Activated CD4-positive, alpha-beta T cell treated with anti-CD3 and anti-CD28 coated beads, Interleukin-2, amount 50 U/mL, for 16 hours (primary cell): ENCODE results near the gene TMEM175.

Source experiments
- DNase-seq: peaks from one replicate; pipeline ENCODE4 v3.0.0-alpha.2; 2020

Gene TMEM175, protein sequence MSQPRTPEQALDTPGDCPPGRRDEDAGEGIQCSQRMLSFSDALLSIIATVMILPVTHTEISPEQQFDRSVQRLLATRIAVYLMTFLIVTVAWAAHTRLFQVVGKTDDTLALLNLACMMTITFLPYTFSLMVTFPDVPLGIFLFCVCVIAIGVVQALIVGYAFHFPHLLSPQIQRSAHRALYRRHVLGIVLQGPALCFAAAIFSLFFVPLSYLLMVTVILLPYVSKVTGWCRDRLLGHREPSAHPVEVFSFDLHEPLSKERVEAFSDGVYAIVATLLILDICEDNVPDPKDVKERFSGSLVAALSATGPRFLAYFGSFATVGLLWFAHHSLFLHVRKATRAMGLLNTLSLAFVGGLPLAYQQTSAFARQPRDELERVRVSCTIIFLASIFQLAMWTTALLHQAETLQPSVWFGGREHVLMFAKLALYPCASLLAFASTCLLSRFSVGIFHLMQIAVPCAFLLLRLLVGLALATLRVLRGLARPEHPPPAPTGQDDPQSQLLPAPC

DNA sequence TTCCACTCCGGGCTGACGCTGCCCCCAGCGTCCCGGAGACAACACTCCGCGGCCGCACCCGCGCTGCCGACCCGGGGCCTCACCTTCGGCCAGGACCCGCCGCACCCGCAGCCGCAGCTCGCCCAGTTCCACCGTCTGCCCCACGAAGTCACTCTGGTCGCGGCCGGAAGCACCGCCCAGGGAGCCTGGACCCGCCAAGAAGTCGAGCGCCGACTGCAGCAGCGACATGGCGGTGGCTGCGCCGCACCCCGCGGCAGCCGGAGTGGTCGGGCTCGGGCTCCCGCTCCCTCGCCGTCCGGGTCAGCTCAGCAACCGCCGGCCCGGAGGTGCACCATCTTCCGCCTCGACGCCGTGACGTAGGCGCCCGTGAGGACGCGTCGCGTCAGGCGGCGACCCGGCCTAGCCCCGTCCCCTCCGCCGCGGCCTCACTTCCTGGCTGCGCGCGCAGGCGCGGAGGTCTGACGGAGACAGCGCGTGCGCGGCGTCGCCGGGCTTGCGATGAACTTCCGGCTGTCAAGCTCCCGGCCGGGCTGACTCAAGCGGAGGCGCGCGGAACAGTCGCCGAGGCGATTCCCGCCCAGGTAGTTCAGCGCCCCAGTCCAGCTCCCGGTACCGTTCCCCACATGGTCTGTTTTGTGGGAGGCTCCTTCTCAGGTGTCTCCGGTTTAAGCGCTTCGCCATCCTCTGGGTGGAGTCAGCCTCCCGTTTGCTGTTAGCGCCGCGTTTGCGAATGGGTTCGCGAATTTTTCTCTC is at the start of gene TMEM175, which contains the start of gene GAK:
TMEM175 (plus strand) TSS at position 501 of the 753 bp plus-strand sequence. CDS start 15,280 bp downstream, outside the sequence.
GAK (minus strand) TSS at position 357 of the 753 bp plus-strand sequence; CDS start at position 228, 129 bp downstream.
- DNase-seq = peak; percentile 97

DNA sequence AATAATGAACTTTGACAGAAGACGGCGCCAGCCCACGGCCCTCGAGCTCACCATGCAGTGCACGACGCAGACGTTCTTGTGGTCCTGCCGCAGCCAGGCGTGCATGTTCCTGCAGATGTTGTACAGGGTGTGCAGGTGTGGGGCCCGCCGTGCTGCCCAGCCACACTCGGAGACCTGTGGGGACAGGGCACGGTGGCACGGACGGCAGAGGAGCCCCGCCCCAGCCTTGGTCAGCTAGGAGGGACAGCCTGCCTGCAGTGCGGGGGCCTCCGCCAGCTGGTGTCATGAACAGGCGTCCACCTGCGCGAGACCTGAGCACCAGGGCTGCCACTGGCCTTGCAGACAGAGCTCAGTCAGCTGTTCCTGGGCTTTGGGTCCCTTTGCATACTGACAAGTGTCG is 49.6 kb upstream of the TMEM175 start:
- no peak for DNase-seq

DNA sequence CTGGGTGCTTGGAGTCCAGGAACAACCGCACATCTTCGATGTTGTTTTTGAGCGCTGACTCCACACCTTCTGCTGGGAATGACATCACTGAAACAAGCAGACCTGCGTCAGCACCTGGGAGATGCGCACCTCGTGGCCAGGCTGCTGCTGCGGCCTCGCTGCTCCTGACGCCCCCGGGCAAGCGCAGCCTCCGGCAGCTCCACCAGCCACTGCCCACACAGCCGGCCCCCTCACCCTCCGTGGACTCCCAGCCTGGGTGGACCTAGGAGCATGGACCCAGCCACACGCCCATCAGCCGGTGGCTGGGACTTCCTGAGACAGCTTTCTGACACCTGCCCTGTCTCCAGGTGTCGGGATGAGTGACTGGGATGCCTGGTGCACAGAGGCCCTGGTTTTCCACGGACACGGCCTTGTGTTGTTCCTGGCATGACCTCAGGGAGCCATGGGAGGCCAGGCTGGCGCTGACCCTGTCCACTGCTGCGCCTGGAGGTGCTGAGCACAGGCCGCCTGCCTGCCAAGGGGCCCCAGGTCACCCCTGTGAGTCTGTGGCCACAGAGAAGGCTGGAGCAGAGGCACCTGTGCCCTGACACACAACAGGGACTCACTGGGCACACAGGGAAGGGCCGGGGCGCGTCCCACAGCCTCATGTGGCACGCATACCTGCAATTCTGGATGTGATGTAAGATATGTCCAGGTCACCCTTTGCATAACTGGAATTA is 48.7 kb upstream of the TMEM175 start:
- DNase-seq = no peak

- DNase-seq = no peak
These were observed 48.0 kb upstream of the TMEM175 start for GRCh38 chr4:884259-884658.

- DNase-seq = no peak
These were observed 47.4 kb upstream of the TMEM175 start for GRCh38 chr4:884896-885295.

DNA sequence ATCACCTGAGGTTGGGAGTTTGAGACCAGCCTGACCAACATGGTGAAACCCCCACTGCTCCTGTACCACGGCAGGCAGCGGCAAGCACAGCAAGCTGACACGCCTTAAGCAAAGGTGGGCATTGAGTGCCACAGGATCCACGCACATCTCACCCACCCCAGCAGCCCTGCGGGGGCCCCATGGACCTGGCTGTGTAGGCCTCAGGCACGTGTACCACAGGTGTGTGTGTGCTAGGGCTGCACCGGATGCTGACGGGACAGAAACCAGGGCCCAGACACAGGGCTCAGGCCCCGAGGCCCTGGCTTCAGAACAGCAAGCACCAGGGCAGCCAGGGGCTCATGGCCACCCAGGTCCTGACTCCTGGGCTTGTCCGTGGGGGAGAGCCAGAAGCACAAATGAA is 46.9 kb upstream of the TMEM175 start:
- no peak for DNase-seq

- DNase-seq = no peak
These were observed 46.0 kb upstream of the TMEM175 start for GRCh38 chr4:886244-886643.

GRCh38 chr4:887034-887763 is 45.1 kb upstream of the TMEM175 start:
- DNase-seq = no peak

- DNase-seq = no peak
These were observed 44.2 kb upstream of the TMEM175 start for GRCh38 chr4:888029-888428.

DNA sequence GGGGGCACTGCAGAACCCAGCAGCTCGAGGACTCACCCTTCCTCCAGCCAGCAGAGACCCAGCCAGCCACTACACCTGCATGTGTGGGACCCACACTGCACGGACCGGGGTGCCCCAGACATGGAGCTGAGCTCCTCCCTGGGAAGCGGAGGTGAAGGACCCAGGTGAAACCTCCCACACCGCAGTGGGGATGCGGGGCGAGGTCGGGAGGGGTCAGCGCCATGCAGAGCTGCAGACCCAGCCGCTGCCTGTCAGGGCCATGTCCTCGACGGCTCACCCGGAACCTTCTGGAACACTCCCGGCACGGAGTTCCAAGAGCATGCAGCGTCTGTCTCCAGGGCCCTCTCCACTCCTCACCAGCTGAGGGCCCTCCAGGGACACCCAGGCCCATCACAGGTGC is 42.7 kb upstream of the TMEM175 start:
- DNase-seq = no peak

GRCh38 chr4:890036-890695 is 42.1 kb upstream of the TMEM175 start:
- no peak for DNase-seq

- no peak for DNase-seq
These were observed 40.5 kb upstream of the TMEM175 start for GRCh38 chr4:891747-892146.

- no peak for DNase-seq
These were observed 39.5 kb upstream of the TMEM175 start for GRCh38 chr4:892780-893179.

DNA sequence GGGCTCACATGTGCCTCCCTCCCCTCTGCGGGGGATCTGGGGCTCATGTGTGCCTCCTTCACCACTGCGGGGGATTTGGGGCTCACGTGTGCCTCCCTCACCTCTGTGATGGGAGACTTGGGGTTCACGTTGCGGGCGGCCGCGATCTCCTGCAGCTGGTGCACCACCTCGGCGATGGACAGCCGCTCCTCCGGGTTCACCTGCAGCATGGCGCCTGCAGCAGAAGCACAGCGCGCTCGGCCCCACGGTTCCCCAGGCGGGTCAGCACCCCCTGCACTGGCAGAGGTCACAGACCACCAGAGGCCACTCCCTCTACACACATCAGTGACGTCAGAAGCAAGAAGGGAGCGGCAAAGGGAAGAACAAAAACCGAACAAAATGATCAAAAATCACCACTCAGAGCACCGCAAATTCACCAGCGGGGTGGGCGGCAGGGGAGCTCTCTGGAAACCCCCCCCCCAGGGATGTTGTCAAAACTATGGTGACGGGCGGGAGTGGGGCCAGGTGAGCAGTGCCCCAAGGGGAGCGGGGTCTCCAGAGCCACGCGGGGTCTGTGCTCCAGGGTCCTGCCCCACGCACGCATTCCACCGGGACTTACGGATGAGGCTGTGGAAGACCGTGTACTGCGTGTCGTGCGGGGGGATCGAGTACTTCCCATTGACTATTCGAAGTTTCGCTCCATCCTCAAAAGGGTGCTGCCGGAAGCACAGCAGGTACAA is 38.8 kb upstream of the TMEM175 start:
- no peak for DNase-seq

DNA sequence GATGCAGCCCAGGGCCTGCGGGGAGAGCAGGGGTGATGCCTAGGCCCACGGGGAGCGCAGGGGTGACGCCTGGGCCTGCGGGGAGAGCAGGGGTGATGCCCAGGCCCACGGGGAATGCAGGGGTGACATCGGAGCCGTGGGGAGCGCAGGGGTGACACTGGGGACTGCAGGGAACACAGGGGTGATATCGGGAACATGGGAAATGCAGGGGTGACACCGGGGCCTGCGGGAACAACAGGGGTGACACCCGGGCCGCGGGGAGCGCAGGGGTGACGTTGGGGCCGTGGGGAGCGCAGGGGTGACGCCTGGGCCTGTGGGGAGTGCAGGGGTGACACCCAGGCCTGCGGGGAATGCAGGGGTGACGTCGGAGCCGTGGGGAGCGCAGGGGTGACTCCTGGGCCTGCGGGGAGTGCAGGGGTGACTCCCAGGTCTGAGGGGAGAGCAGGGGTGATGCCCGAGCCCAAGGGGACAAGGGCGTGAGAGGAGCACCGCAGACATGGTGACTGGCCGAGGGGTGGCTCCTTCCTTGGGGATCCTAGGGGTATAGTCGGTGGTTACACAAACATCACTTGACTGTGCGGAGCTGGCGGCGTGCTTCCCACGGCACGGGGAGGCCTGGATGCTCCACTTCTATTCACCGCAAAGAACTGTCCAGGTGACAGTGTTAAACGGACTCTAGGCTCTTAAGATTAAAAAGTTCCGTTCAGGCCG is 38.1 kb upstream of the TMEM175 start:
- DNase-seq = no peak

- no peak for DNase-seq
These were observed 36.7 kb upstream of the TMEM175 start for GRCh38 chr4:895596-895995.

GRCh38 chr4:896216-896615 is 36.0 kb upstream of the TMEM175 start:
- DNase-seq = no peak

- DNase-seq = no peak
These were observed 35.6 kb upstream of the TMEM175 start for GRCh38 chr4:896630-897029.

- no peak for DNase-seq
These were observed 34.1 kb upstream of the TMEM175 start for GRCh38 chr4:898123-898522.

DNA sequence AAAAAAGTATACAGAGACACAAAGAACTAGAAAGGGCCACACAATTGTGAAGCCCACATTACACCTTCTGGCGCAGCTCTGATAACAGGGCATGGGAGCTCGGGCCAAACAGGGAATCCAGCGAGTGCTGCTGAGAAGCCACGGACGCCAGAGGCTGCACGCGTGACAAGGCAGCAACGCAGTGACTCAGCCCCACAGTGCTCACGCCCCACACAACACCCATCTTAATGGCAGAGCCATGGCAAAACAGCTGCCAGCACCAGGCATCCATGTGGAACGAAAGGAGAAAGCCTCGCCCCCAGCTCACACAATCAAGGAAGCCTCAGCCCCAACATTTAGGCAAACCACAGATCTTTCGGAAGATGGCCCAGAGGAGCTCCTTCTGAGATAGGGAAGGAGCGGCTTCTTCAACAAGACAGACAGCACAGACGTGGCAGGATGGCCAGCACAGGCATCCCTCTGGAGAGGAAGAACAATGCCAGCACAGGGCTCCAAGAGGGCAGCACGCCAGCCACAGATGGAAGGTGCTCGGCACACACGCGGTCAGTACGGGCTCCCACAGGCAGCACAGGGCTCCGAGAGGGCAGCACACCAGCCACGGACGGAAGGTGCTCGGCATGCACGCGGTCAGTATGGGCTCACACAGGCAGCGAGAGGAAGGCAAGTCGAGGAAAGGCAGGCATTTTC is 33.2 kb upstream of the TMEM175 start:
- DNase-seq = no peak
